Cardiac muscle cell (in vitro differentiated cells and primary cell): Measurements from ENCODE around the gene C1QBP. TPM values are rescaled to one million over a fixed set of nuclear protein-coding genes. Genes with fewer than 3 reads are reported as not detected.

Experiments used
- DNase-seq, 2 donors: peaks; one replicate each; pipeline versions ENCODE4 v3.0.0 to v3.0.0-alpha.2; 2010 to 2017; ENCODE audit warnings: low read depth in 1 of 2, low spot score in 1 of 2
- H3K27ac ChIP-seq: fragments of 200-600 bp; sonication (generic); 2 replicates; pipeline ENCODE4 v1.5.1; 2016
- H3K27me3 ChIP-seq: fragments of 200-600 bp; sonication (generic); 2 replicates; pipeline ENCODE4 v1.6.0; 2016; ENCODE audit warnings: control low read depth
- H3K36me3 ChIP-seq: fragments of 200-600 bp; sonication (generic); 2 replicates; pipeline ENCODE4 v1.5.1; 2016; ENCODE audit warnings: control low read depth
- H3K4me1 ChIP-seq: fragments of 200-600 bp; sonication (generic); 2 replicates; pipeline ENCODE4 v1.8.1; 2017; ENCODE audit warnings: low read depth, mild to moderate bottlenecking, mixed run types
- H3K4me3 ChIP-seq: fragments of 200-600 bp; sonication (generic); 2 replicates; pipeline ENCODE4 v1.5.1; 2016; ENCODE audit warnings: mild to moderate bottlenecking
- H3K9me3 ChIP-seq: fragments of 200-600 bp; sonication (generic); 2 replicates; pipeline ENCODE4 v1.5.1; 2017; ENCODE audit warnings: low read depth, mild to moderate bottlenecking, control low read depth
- CTCF ChIP-seq: IDR thresholded peaks from 2 replicates; pipeline ENCODE4 v1.5.1; 2012; ENCODE audit warnings: low read depth, mild to moderate bottlenecking, low read length
- polyA plus RNA-seq: library from polyadenylated mRNA; unstranded; fragments of >200 nt; fragmentation: Nextera tagmentation; extraction: Ambion mirVana; gene quantifications from 2 replicates; pipeline ENCODE4 v1.2.1, GENCODE V29; 2016
- total RNA-seq: library from RNA; depleted of rRNA; stranded (reverse); fragments of >200 nt; gene quantifications from 2 replicates; pipeline ENCODE4 v1.2.3, GENCODE V29; 2016

C1QBP gene
- total and polyA plus RNA-seq, 2 experiments from 2014 or later, result 156 to 299 TPM

- peaks cover 4% of the 10 kb centered on the region for H3K36me3 ChIP-seq
- peak overlapping the region; percentile 49 for H3K27ac ChIP-seq
- peak overlapping the region; percentile 50 for H3K4me3 ChIP-seq
- no peak for TF ChIP-seq CTCF
- no peaks in the 10 kb centered on the region for H3K27me3 ChIP-seq
- H3K4me1 ChIP-seq, result peaks cover 5% of the 10 kb centered on the region
- H3K9me3 ChIP-seq, result no peaks in the 10 kb centered on the region
- DNase-seq, result no peak
Measured at GRCh38 chr17:5468075-5468473, 29.1 kb upstream of the C1QBP start.

- no peak overlapping the region for H3K27ac ChIP-seq
- TF ChIP-seq CTCF, result no peak
- H3K27me3 ChIP-seq, result no peaks in the 10 kb centered on the region
- H3K4me3 ChIP-seq, result peak overlapping the region; percentile 50
- peaks cover 5% of the 10 kb centered on the region for H3K4me1 ChIP-seq
- peak in 1 of 2 donors; percentile 12 for DNase-seq
- H3K9me3 ChIP-seq, result no peaks in the 10 kb centered on the region
- no peaks in the 10 kb centered on the region for H3K36me3 ChIP-seq
Measured at GRCh38 chr17:5467416-5467815, 28.5 kb upstream of the C1QBP start.

DNA sequence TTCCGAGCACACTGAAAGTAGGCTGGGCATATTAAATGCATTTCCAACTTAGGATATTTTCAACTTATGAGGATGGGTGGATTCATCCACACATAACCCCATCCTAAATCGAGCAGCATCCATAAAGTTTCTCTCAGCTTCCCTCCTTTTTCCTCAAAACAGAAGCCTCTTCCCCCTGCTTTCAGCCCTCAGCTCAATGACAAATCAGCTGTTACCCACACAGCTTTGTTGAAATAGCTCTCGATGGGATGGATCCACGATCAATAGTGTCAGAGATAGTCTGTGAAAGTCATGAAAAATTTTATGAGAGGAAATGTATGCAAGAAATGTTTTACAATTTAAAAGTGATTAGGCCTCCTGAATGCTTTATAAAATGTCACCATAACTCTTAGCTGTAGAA, 27.3 kb upstream of the C1QBP start:
- no peaks in the 10 kb centered on the region for H3K36me3 ChIP-seq
- no peak overlapping the region for H3K27ac ChIP-seq
- no peaks in the 10 kb centered on the region for H3K9me3 ChIP-seq
- no peak for TF ChIP-seq CTCF
- peaks cover 5% of the 10 kb centered on the region for H3K4me1 ChIP-seq
- H3K4me3 ChIP-seq, result no peak overlapping the region
- no peaks in the 10 kb centered on the region for H3K27me3 ChIP-seq
- DNase-seq, result no peak

- no peaks in the 10 kb centered on the region for H3K9me3 ChIP-seq
- H3K27ac ChIP-seq, result no peak overlapping the region
- no peaks in the 10 kb centered on the region for H3K36me3 ChIP-seq
- H3K4me1 ChIP-seq, result peaks cover 5% of the 10 kb centered on the region
- no peak for TF ChIP-seq CTCF
- no peak overlapping the region for H3K4me3 ChIP-seq
- no peaks in the 10 kb centered on the region for H3K27me3 ChIP-seq
- DNase-seq, result no peak
Measured at GRCh38 chr17:5464717-5465507, 26.0 kb upstream of the C1QBP start.

DNA sequence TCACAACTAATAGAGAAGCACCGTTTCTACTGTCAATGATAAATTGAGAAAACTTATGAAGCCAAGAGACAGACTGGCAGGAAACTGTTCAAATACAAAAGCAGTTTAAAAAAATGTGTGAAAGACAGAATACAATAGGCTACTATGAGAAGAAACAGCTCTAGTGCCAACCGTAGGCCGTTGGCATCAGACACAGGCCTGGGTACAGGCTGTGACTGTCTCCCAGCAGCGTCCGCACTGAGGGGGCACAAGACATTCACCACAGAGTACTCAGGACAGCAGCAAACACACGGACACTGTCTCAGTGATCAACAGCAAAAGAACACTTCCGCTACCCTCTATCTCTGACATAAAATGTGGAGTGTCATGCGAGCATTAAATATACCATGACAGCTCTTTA, 7.8 kb upstream of the C1QBP start:
- H3K27me3 ChIP-seq, result no peaks in the 10 kb centered on the region
- no peaks in the 10 kb centered on the region for H3K4me1 ChIP-seq
- TF ChIP-seq CTCF, result no peak
- H3K27ac ChIP-seq, result no peak overlapping the region
- no peaks in the 10 kb centered on the region for H3K9me3 ChIP-seq
- DNase-seq, result no peak
- no peak overlapping the region for H3K4me3 ChIP-seq
- H3K36me3 ChIP-seq, result peaks cover 51% of the 10 kb centered on the region
